Muscle layer of duodenum (tissue), 2 donors: Measurements from ENCODE around the gene UBR4.

Experiments used
- H3K27ac ChIP-seq: one replicate; pipeline ENCODE4 v1.7.0; 2013; ENCODE audit warnings: mild to moderate bottlenecking, low read length
- H3K27me3 ChIP-seq: one replicate; pipeline ENCODE4 v1.7.0; 2013; ENCODE audit warnings: low read depth, mild to moderate bottlenecking, control low read depth, low read length
- H3K36me3 ChIP-seq, 2 donors: one replicate each; pipeline ENCODE4 v1.7.0; 2013; ENCODE audit warnings: low read length in 2 of 2, control low read depth in 1 of 2, mild to moderate bottlenecking in 1 of 2; ENCODE audit not compliant: insufficient read depth in 2 of 2, control insufficient read depth in 1 of 2
- H3K4me1 ChIP-seq, 2 donors: one replicate each; pipeline ENCODE4 v1.7.0; 2013; ENCODE audit warnings: low read length in 2 of 2, mild to moderate bottlenecking in 2 of 2, control low read depth in 1 of 2, moderate library complexity in 1 of 2; ENCODE audit not compliant: insufficient read depth in 2 of 2, control insufficient read depth in 1 of 2
- H3K4me3 ChIP-seq, 2 donors: one replicate each; pipeline ENCODE4 v1.7.0; 2013; ENCODE audit warnings: low read length in 2 of 2, low read depth in 1 of 2, mild to moderate bottlenecking in 1 of 2
- H3K9me3 ChIP-seq, 2 donors: one replicate each; pipeline ENCODE4 v1.7.0; 2013; ENCODE audit warnings: low read length in 2 of 2, control low read depth in 1 of 2, mild to moderate bottlenecking in 1 of 2; ENCODE audit not compliant: control insufficient read depth in 1 of 2
- donor health status: healthy.

UBR4 gene

GRCh38 chr1:19046972-19047731, 162.9 kb downstream of the UBR4 start:
- Histone ChIP-seq H3K27ac (no peak overlapping the region), H3K27me3 (peaks cover 5% of the 10 kb centered on the region), H3K4me3 (no peak overlapping the region)

GRCh38 chr1:19045898-19046880, 163.9 kb downstream of the UBR4 start:
- H3K27ac ChIP-seq, result no peak overlapping the region

More at GRCh38 chr1:19046972-19047731, 162.9 kb downstream of the UBR4 start:
- no peaks in the 10 kb centered on the region for H3K4me1 ChIP-seq
- H3K36me3 ChIP-seq, result no peaks in the 10 kb centered on the region
- H3K9me3 ChIP-seq, result no peaks in the 10 kb centered on the region

GRCh38 chr1:19044975-19045831, 164.9 kb downstream of the UBR4 start:
- H3K27ac ChIP-seq, result no peak overlapping the region

More at GRCh38 chr1:19045898-19046880, 163.9 kb downstream of the UBR4 start:
- H3K4me1 ChIP-seq, result no peaks in the 10 kb centered on the region
- no peaks in the 10 kb centered on the region for H3K36me3 ChIP-seq
- H3K9me3 ChIP-seq, result no peaks in the 10 kb centered on the region
- peaks cover 5% of the 10 kb centered on the region for H3K27me3 ChIP-seq
- no peak overlapping the region for H3K4me3 ChIP-seq

GRCh38 chr1:19044471-19044870, 165.6 kb downstream of the UBR4 start:
- no peaks in the 10 kb centered on the region for H3K36me3 ChIP-seq
- no peaks in the 10 kb centered on the region for H3K9me3 ChIP-seq
- H3K27ac ChIP-seq, result no peak overlapping the region
- no peaks in the 10 kb centered on the region for H3K4me1 ChIP-seq
- peaks cover 5% of the 10 kb centered on the region for H3K27me3 ChIP-seq
- H3K4me3 ChIP-seq, result no peak overlapping the region

More at GRCh38 chr1:19044975-19045831, 164.9 kb downstream of the UBR4 start:
- Histone ChIP-seq H3K36me3 (no peaks in the 10 kb centered on the region), H3K27me3 (peaks cover 5% of the 10 kb centered on the region), H3K4me1 (no peaks in the 10 kb centered on the region), H3K9me3 (no peaks in the 10 kb centered on the region), H3K4me3 (no peak overlapping the region)

- Histone ChIP-seq H3K9me3 (no peaks in the 10 kb centered on the region), H3K27ac (no peak overlapping the region), H3K4me1 (no peaks in the 10 kb centered on the region), H3K4me3 (no peak overlapping the region), H3K36me3 (no peaks in the 10 kb centered on the region), H3K27me3 (peaks cover 5% of the 10 kb centered on the region)
Measured at GRCh38 chr1:19043579-19044443, 166.3 kb downstream of the UBR4 start.

GRCh38 chr1:19042675-19043578, 167.1 kb downstream of the UBR4 start:
- no peaks in the 10 kb centered on the region for H3K9me3 ChIP-seq
- no peaks in the 10 kb centered on the region for H3K4me1 ChIP-seq
- no peak overlapping the region for H3K4me3 ChIP-seq
- no peaks in the 10 kb centered on the region for H3K36me3 ChIP-seq
- no peak overlapping the region for H3K27ac ChIP-seq
- H3K27me3 ChIP-seq, result peaks cover 5% of the 10 kb centered on the region

- no peak overlapping the region for H3K4me3 ChIP-seq
- peaks cover 0 to 3% of the 10 kb centered on the region in 2 donors for H3K4me1 ChIP-seq
- H3K9me3 ChIP-seq, result no peaks in the 10 kb centered on the region
- no peak overlapping the region for H3K27ac ChIP-seq
- peaks cover 5% of the 10 kb centered on the region for H3K27me3 ChIP-seq
- no peaks in the 10 kb centered on the region for H3K36me3 ChIP-seq
Measured at GRCh38 chr1:19040010-19040680, 169.9 kb downstream of the UBR4 start.

GRCh38 chr1:19038732-19039131, 171.3 kb downstream of the UBR4 start:
- Histone ChIP-seq H3K27me3 (no peaks in the 10 kb centered on the region), H3K4me3 (no peak overlapping the region)

GRCh38 chr1:19038096-19038495, 172.0 kb downstream of the UBR4 start:
- Histone ChIP-seq H3K36me3 (no peaks in the 10 kb centered on the region), H3K27me3 (no peaks in the 10 kb centered on the region), H3K4me1 (peaks cover 0 to 3% of the 10 kb centered on the region in 2 donors), H3K27ac (no peak overlapping the region), H3K9me3 (no peaks in the 10 kb centered on the region), H3K4me3 (no peak overlapping the region)

More at GRCh38 chr1:19038732-19039131, 171.3 kb downstream of the UBR4 start:
- Histone ChIP-seq H3K4me1 (peaks cover 0 to 3% of the 10 kb centered on the region in 2 donors), H3K36me3 (no peaks in the 10 kb centered on the region), H3K9me3 (no peaks in the 10 kb centered on the region), H3K27ac (no peak overlapping the region)
